ENCODE results near the gene SLC6A3.

DNA sequence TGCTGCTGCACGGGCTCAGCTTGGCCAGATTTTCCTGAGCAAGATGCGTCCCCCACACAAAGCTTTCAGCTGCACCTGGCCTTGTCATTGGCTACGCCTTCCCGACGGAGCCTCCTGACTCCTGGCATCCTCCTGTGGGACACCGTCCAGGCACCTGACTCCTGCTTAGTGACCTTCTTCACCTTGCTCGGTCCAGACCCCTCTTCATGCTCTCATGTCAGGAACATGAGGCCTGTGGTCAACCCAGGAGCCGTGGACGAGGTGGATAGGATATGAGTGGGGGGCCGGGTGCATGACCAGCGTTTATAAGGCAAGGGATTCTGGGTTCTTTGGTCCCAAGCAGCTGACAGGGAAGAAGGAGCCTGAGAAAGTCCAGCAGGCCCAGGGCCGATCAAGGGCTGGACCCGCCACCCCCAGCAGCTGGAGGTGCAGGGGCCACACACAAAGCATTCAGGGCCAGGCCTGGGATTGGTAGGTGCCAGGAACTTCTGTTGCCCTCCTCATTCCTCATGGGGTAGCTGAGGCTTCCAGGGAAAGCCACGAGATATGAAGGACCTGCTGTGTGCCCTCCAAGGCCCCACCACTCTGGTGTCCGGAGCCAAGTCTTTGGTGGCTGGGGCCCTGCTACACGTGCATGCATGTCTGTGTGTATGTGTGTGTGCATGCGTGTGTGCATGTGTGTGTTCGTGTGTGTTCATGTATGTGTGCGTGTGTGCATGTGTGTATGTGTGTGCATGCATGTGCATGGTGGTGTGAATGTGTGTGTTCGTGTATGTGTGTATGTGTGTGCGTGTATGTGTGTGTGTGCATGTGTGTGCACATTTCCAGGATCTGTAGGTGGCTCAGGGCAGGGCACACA is 34.9 kb downstream of the SLC6A3 start:
- TF ChIP-seq, protein P1, sequence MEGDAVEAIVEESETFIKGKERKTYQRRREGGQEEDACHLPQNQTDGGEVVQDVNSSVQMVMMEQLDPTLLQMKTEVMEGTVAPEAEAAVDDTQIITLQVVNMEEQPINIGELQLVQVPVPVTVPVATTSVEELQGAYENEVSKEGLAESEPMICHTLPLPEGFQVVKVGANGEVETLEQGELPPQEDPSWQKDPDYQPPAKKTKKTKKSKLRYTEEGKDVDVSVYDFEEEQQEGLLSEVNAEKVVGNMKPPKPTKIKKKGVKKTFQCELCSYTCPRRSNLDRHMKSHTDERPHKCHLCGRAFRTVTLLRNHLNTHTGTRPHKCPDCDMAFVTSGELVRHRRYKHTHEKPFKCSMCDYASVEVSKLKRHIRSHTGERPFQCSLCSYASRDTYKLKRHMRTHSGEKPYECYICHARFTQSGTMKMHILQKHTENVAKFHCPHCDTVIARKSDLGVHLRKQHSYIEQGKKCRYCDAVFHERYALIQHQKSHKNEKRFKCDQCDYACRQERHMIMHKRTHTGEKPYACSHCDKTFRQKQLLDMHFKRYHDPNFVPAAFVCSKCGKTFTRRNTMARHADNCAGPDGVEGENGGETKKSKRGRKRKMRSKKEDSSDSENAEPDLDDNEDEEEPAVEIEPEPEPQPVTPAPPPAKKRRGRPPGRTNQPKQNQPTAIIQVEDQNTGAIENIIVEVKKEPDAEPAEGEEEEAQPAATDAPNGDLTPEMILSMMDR (conservative IDR thresholded peaks at IDR 0.05; ENCODE audit: low read length) = no peak
- no peak for TF ChIP-seq EZH2phosphoT487 (IDR thresholded peaks at IDR 0.05; ENCODE audit: borderline replicate concordance, low read depth, low read length)

Data from OCI-LY7 (cell line).